ENCODE measurements around the gene SLX9.

GRCh38 chr21:44965251-44966022 lies 25.6 kb downstream of the SLX9 start:
- TF ChIP-seq, protein P1, sequence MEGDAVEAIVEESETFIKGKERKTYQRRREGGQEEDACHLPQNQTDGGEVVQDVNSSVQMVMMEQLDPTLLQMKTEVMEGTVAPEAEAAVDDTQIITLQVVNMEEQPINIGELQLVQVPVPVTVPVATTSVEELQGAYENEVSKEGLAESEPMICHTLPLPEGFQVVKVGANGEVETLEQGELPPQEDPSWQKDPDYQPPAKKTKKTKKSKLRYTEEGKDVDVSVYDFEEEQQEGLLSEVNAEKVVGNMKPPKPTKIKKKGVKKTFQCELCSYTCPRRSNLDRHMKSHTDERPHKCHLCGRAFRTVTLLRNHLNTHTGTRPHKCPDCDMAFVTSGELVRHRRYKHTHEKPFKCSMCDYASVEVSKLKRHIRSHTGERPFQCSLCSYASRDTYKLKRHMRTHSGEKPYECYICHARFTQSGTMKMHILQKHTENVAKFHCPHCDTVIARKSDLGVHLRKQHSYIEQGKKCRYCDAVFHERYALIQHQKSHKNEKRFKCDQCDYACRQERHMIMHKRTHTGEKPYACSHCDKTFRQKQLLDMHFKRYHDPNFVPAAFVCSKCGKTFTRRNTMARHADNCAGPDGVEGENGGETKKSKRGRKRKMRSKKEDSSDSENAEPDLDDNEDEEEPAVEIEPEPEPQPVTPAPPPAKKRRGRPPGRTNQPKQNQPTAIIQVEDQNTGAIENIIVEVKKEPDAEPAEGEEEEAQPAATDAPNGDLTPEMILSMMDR (conservative IDR thresholded peaks at IDR 0.05 in 1 of 2, IDR thresholded peaks at IDR 0.05 in 1 of 2; ENCODE audit: extremely low read depth in 1 of 2, insufficient read depth in 1 of 2, low read depth in 1 of 2, low read length in 2 of 2): no peak
- no peak for TF ChIP-seq EZH2 (IDR thresholded peaks at IDR 0.05; ENCODE audit: borderline replicate concordance, low read length)
